Vagina (tissue), 2 donors: ENCODE data around the gene MAP4K4. TPM values are rescaled to one million over a fixed set of nuclear protein-coding genes. Genes with fewer than 3 reads are reported as not detected.

Experiments used
- DNase-seq, 2 donors: peaks; one replicate each; pipeline ENCODE4 v3.0.0-alpha.2; 2017; ENCODE audit errors: extremely low spot score in 2 of 2
- H3K27ac ChIP-seq: fragments of 200-600 bp; sonication (generic); one replicate; pipeline ENCODE4 v1.5.1; 2019
- H3K27me3 ChIP-seq: fragments of 200-600 bp; sonication (generic); one replicate; pipeline ENCODE4 v1.5.1; 2019
- H3K36me3 ChIP-seq, 2 donors: fragments of 200-600 bp; sonication (generic); one replicate each; pipeline ENCODE4 v1.5.1; 2017 to 2019
- H3K4me1 ChIP-seq: fragments of 200-600 bp; sonication (generic); one replicate; pipeline ENCODE4 v1.5.1; 2019
- H3K4me3 ChIP-seq, 2 donors: fragments of 200-600 bp; sonication (generic); 1 replicate in 1 of 2; 2 replicates in 1 of 2; pipeline ENCODE4 v1.5.1; 2016 to 2019
- H3K9me3 ChIP-seq: fragments of 200-600 bp; sonication (generic); one replicate; pipeline ENCODE4 v1.5.1; 2019
- POLR2A ChIP-seq, 2 donors: fragments of 450-650 bp; IDR thresholded peaks; one replicate each; pipeline ENCODE4 v1.6.1; 2017; ENCODE audit warnings: antibody characterized with exemption in 2 of 2, mild to moderate bottlenecking in 2 of 2, moderate library complexity in 2 of 2
- POLR2AphosphoS5 ChIP-seq, 2 donors: sonication (generic); formaldehyde crosslinking; IDR thresholded peaks; one replicate each; pipeline ENCODE4 v1.9.0; 2017; ENCODE audit warnings: antibody characterized with exemption in 2 of 2, mild to moderate bottlenecking in 2 of 2, low read depth in 1 of 2; ENCODE audit not compliant: insufficient read depth in 1 of 2
- intact Hi-C: fragments of 100-400 bp; cut with DNase I; formaldehyde crosslinking; loops from one replicate; pipeline ENCODE4 v1.15.1; 2023
- total RNA-seq: library from RNA; depleted of rRNA; stranded (reverse); fragments of >200 nt; gene quantifications from one replicate; pipeline ENCODE4 v1.2.3, GENCODE V29; 2016
- TF ChIP-seq, protein P1 (sequence below), 3 experiments: fragments of 450-650 bp in 2 of 3; fragments of 200-600 bp in 1 of 3; sonication (generic) in 1 of 3; IDR thresholded peaks; one replicate each; pipeline ENCODE4 v1.5.1; 2017 to 2019; ENCODE audit warnings: antibody characterized with exemption in 3 of 3, mild to moderate bottlenecking in 2 of 3, moderate library complexity in 2 of 3

Gene MAP4K4
- total RNA-seq, 1 donor from 2014 or later, result 75.9 TPM

DNA sequence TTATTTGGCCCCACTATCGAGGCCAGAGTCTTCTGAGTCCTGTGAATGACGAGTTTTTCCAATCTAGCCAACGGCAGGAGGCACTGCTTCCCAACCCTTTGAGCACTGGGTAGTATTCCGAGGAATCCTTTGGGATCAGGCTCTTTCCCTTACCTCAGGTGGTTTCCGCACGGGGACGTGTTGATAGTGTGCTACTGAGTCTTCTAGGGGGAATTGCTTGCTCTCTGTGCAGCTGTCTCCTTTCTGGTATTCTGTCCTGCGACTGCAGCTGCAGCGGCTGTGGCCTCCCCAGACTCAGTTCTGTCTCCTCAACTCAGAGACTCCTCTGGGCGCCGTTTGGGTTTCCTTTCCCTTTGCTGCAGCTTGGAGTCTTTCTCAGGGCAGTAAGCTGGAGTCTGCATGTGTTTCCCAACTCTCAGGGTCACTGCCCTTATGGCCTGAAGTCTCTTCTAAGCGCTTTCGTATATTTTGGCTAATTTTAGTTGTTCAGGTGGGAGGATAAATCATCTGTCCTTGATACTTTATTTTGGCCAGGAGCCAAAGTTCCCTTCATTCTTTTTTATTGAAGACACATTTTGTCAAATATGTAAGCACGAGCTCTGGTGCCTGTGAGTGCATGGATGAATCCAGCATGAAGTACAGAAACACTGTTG lies 118.4 kb downstream of the MAP4K4 start:
- no peak overlapping the region for H3K27ac ChIP-seq
- no peak for TF ChIP-seq POLR2A (IDR thresholded peaks at IDR 0.05)
- TF ChIP-seq POLR2AphosphoS5 (IDR thresholded peaks at IDR 0.05; ENCODE audit: insufficient read depth in 1 of 2, low read depth in 1 of 2), result no peak
- TF ChIP-seq, protein P1, sequence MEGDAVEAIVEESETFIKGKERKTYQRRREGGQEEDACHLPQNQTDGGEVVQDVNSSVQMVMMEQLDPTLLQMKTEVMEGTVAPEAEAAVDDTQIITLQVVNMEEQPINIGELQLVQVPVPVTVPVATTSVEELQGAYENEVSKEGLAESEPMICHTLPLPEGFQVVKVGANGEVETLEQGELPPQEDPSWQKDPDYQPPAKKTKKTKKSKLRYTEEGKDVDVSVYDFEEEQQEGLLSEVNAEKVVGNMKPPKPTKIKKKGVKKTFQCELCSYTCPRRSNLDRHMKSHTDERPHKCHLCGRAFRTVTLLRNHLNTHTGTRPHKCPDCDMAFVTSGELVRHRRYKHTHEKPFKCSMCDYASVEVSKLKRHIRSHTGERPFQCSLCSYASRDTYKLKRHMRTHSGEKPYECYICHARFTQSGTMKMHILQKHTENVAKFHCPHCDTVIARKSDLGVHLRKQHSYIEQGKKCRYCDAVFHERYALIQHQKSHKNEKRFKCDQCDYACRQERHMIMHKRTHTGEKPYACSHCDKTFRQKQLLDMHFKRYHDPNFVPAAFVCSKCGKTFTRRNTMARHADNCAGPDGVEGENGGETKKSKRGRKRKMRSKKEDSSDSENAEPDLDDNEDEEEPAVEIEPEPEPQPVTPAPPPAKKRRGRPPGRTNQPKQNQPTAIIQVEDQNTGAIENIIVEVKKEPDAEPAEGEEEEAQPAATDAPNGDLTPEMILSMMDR (IDR thresholded peaks at IDR 0.05), result no peak
- intact Hi-C loops, result no loop called here

DNA sequence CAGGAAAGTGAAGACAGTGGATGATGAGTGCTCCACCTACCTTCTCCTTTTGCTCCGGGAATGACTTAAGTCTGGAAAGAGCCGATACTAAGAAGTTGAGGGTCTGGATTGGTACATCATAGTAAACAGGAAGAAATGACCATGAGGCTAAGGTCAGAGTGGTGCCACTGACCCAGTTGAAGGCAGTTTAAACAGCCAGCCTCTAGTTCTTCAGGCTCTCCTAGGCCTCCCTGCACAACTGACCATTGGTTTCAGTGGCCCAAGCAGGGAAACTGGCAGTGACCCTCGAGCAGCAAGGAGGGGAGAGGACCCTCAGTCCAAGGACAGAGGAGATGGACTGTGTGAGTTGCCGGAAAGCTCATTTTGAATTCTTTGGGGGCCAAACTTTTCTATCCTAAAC lies 119.1 kb downstream of the MAP4K4 start:
- peaks cover 84% of the 10 kb centered on the region for H3K4me1 ChIP-seq
- intact Hi-C loops, result no loop called here

More for the DNA sequence above, 118.4 kb downstream of the MAP4K4 start:
- Histone ChIP-seq H3K36me3 (no peaks in the 10 kb centered on the region), H3K4me1 (peaks cover 84% of the 10 kb centered on the region), H3K4me3 (no peak overlapping the region), H3K27me3 (no peaks in the 10 kb centered on the region), H3K9me3 (no peaks in the 10 kb centered on the region)
- DNase-seq, result no peak

DNA sequence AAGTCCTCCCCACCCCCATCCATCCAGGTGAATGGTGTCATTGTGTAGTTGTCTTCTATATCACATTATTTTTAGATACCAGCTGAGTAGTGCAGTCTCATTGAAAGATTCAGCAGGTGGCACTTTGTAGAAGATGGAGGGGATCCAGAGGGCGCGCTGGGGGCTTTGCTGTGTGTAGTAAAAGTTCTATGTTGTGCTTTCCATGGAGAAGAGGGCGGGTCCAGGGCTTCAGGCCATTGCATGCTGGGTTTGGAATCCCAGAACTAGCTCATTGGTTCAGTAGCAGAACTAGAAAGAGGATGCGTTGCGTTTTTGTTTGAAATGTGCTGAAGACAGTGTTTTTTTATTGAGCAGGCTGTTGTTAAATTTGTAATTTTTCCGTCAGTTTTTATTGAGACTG lies 120.0 kb downstream of the MAP4K4 start:
- H3K4me1 ChIP-seq, result peaks cover 81% of the 10 kb centered on the region
- DNase-seq, result no peak
- TF ChIP-seq, protein P1 (IDR thresholded peaks at IDR 0.05), result no peak
- TF ChIP-seq POLR2A (IDR thresholded peaks at IDR 0.05), result no peak
- TF ChIP-seq POLR2AphosphoS5 (IDR thresholded peaks at IDR 0.05; ENCODE audit: insufficient read depth in 1 of 2, low read depth in 1 of 2), result no peak
- no peaks in the 10 kb centered on the region for H3K9me3 ChIP-seq
- H3K4me3 ChIP-seq, result no peak overlapping the region
- no peaks in the 10 kb centered on the region for H3K36me3 ChIP-seq
- no peaks in the 10 kb centered on the region for H3K27me3 ChIP-seq
- peak overlapping the region; percentile 42 for H3K27ac ChIP-seq
- intact Hi-C loops, result no loop called here

More for the DNA sequence above, 119.1 kb downstream of the MAP4K4 start:
- no peak for DNase-seq
- H3K4me3 ChIP-seq, result no peak overlapping the region
- no peaks in the 10 kb centered on the region for H3K27me3 ChIP-seq
- peak overlapping the region; percentile 3 for H3K27ac ChIP-seq
- no peaks in the 10 kb centered on the region for H3K9me3 ChIP-seq
- TF ChIP-seq POLR2AphosphoS5 (IDR thresholded peaks at IDR 0.05; ENCODE audit: insufficient read depth in 1 of 2, low read depth in 1 of 2), result no peak
- TF ChIP-seq POLR2A (IDR thresholded peaks at IDR 0.05), result no peak
- TF ChIP-seq, protein P1 (IDR thresholded peaks at IDR 0.05), result no peak
- no peaks in the 10 kb centered on the region for H3K36me3 ChIP-seq

DNA sequence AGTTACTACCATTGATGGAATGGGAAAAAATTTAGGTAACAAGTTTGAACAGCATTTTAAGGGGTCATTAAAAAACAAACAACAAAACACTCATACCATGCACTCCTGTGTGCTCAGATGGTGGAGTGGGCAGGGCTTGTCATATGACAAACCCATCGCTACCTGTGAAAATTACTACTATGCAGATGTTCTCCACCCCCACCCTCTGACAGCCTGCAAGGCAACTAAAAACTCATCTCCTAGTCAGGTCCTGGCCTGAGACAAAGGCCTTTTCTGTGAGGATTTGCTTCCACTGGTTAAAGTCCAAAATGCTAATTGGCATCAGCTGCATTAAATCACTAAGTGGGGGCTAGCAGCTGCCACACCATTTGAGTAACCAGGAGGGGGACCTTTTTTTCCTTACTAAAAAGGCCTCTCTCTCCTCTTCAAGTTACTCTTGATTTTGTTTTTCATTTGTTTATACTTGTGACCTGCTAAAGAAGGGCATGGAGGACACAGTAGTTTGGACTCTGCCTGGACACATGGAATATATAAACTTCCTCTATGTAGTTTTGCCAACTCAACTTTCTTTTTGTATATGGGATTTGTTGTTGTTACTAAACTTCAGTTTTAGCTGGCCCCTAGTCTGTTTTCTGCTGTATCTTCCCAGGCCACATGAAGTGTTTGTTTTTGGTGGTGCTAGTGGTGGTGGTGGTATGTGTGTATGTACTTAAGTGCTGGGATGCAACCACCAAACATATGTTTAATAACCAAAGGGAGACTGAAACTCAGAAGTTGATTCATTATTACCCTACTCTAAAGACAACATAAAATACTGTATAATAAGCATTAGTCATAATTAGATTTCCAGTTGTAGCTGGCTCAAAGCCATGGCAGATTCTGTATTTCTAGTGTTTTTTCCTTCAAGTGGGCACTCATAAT lies 121.3 kb downstream of the MAP4K4 start:
- Histone ChIP-seq H3K27ac (peak overlapping the region; percentile 42), H3K9me3 (no peaks in the 10 kb centered on the region), H3K36me3 (no peaks in the 10 kb centered on the region), H3K27me3 (no peaks in the 10 kb centered on the region), H3K4me1 (peaks cover 93% of the 10 kb centered on the region), H3K4me3 (no peak overlapping the region)
- intact Hi-C loops, result no loop called here
- no peak for TF ChIP-seq POLR2A (IDR thresholded peaks at IDR 0.05)
- TF ChIP-seq, protein P1 (IDR thresholded peaks at IDR 0.05), result no peak
- no peak for TF ChIP-seq POLR2AphosphoS5 (IDR thresholded peaks at IDR 0.05; ENCODE audit: insufficient read depth in 1 of 2, low read depth in 1 of 2)
- no peak for DNase-seq
